Activated T-cell treated with anti-CD3 and anti-CD28 coated beads for 1 hour (primary cell): ENCODE measurements around the gene CDH11.

Source experiments
- DNase-seq: peaks from one replicate; pipeline ENCODE4 v3.0.0-alpha.2; 2020; ENCODE audit warnings: low read depth

Gene CDH11

GRCh38 chr16:65116818-65117430 is 4.9 kb downstream of the CDH11 start:
- no peak for DNase-seq

- no peak for DNase-seq
Measured at GRCh38 chr16:65116216-65116615, 5.6 kb downstream of the CDH11 start.

DNA sequence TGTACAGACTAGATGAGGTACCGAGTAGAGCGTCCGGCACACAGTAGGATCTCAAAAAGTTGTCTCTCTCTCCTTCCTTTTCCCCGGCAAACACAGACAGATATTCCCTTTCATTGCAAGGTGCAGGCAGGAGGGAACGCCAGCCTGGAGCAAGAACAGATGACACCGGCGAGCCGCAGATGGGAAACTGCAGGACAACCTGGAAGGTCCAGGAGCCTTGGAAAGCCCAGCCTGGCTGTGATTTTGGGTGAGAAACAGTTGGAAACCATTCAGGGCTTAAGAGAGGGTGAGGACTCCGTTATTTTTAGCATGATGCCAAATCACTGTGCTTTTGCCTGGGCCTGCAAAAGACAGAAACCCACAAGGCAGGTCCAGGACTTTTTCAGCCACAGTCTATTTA is 7.3 kb downstream of the CDH11 start:
- DNase-seq: no peak

DNA sequence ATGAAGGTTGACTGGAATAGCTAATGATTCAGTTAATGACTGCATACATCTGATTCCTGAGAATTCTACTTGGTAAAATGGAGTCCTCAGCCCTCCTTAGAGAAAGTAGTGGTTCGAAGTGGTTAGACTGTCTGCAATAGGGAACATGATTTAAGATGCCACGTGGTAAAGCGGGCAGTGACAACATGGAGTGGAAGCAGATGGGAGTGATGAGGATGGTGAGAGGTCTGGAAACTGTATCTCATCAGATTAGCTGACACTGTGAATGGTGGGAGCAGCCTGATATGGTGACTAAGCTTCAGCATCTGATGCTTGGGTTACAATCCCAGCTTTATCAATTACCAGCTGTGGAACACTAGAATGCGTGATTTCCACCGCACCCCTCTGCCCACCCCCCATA is 8.4 kb downstream of the CDH11 start:
- DNase-seq: no peak

GRCh38 chr16:65111306-65111705 is 10.6 kb downstream of the CDH11 start:
- no peak for DNase-seq

GRCh38 chr16:65106757-65107156 is 15.1 kb downstream of the CDH11 start:
- no peak for DNase-seq

DNA sequence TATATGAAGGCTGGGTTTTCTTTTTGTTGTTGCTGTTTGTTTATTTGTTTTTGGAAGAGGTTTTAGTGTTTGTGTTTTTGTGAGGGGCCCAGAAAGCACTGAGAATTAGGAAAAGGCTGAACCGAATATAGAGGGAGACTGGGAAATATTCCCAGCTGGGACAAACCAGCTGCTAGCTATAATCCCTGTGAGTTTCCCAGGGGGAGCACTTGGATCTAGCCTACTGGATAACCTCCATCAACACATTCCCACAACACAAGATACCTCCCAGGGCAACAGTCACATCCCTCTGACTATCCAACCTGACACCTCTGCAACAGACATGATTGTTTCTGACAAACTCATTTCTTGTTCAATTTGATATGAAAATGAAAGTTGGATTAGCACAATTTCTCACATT is 16.7 kb downstream of the CDH11 start:
- no peak for DNase-seq

DNA sequence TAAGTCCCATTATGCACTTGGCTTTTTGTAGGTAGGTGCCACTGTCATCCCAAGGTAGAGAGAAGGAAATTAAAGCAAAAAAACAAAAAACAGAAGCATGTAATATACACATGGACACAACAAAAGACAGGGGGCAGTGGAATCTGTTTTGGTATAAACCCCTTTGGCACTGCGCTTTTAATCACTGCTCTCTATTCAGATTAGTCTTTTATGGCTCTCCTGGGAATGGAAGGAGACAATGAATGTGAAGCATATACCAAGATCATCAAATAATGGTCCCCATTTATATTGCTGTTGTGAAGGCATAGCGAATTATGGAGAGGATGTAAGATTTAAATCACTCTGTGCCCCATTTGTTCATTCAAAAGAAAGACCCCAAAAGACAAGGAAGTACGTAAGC is 17.4 kb downstream of the CDH11 start:
- no peak for DNase-seq

- no peak for DNase-seq
Measured at GRCh38 chr16:65102326-65102725, 19.5 kb downstream of the CDH11 start.

DNA sequence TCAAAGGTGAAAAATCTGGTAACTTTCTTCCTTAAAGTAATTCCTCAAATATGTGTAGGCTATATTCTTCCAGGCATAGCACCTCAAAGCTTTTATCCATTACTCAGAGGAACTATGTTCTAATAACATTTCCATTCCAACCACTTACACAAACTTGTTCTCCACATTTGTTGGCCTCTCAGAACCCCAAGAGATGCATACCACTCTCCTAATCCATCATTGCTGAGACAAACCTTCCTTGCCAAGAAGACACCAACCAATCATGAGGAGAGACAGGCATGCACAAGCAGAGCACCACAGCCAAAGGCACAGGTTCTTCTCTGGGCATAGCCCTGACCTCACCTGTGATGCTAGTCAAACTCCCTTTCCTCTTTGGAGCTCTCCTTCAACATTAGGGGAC is 20.9 kb downstream of the CDH11 start:
- no peak for DNase-seq

GRCh38 chr16:65099607-65100006 is 22.3 kb downstream of the CDH11 start:
- no peak for DNase-seq

GRCh38 chr16:65098916-65099315 is 22.9 kb downstream of the CDH11 start:
- no peak for DNase-seq

DNA sequence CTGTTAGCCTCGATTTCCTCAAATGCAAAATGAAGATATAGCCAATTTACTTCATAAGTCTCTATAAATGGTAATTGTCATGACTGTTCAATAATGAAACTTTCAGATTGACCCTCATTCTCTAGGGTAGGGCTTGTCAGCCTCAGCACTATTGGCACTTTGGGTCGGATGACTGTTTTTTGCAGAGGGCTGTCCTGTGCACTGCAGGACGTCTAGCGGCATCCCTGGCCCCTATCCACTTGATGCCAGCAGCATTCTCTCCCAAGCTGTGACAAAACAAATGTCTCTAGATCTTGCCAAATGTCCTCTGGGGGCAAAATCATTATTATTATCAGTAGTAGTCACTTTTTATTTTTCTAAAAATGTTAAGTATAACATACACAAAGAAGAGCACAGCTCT is 24.6 kb downstream of the CDH11 start:
- no peak for DNase-seq

GRCh38 chr16:65095906-65096305 is 26.0 kb downstream of the CDH11 start:
- no peak for DNase-seq

DNA sequence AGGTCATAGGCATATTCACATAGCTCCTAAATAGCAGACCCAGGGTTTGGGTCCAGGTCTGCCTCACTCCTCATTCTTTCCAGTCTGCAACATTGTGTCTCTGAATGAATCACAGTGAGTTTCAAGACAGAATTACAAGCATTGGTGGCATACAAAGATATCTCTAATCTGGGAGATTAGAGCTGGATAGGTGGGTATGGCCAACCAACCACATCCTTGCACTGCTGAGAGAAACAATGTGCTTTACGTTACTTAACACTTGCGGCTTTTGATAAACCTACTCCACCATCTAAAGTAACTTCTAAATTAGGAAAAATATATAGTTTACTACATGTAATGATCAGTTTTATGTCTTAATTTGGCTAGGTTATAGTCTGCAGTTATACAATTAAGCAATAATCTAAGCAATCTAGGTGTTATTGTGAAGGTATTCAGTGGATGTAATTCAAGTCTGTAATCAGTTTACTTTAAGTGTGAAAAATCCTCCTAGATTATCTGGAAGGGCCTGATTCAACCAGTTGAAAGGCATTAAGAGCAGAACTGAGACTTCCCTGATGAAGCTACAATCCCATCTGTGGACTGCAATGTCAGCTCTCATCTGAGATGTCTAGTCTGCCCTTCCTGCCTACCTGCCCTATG is 26.7 kb downstream of the CDH11 start:
- no peak for DNase-seq

DNA sequence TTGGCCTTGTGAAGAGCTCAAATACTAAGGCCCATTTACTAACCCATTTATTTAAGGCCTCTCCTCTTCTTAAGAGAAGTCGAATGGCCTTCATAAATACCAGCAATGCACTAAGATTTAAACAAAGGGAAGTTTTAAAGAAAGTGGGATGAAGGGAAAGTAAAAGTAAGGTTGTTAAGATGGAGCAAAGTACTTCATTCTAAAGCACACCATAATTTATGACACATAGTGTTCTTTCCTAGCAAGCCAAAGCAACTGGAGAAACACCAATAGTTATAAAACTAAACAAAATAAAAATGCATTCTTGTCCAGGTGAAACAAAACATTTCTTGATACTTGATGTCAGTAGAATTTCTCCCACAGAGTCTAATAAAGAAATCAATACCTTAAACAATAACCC is 27.9 kb downstream of the CDH11 start:
- DNase-seq: no peak

DNA sequence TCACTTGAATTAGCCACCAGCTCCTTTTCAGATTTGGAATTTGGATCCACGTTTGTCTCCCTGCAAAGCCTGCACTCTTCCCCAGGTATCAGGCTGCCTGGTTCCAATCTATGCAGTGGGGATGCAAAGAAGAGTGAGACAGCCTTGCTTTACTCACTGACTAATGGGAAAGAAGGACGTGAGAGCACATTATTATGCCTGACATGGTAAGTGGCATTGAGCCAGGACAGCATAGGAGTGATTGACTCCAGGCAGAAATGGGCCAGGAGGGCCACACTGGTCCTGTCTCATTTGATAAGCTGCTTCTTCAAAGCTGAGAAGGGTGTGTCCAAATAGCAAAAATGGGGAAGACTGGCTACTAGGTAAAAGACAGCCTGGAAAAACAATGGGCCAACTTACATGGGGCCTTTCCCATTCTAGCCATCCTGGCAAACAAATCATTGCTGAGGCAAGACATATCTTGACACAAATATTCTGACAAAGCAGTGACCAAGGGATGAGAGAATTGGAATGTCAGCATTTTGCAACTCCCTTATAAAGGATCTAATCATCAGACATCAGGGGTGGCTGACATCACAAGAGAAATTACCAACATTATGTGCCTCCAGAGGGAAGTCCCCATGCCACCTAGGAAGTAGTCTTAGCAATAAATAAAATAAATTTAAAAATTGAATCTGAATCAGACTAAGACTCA is 38.6 kb downstream of the CDH11 start:
- DNase-seq: no peak

DNA sequence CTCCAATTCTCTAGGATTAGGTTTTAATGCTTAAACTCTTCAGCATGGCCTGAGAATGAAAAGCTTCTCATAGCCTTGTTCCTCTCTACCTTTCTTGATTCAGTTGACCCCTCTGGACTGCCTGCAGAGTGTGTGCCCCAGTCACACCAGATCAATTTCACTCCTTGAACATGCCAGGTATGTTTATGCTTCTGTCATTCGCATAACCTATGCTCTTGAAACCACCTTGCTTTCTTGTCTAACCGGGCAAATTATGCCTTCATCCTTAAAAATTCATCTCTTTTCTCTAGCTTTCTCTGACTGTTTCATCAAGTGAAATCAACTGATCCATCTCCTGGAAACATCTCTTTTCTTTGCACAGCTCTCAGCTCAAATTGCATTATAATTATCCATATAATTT is 42.3 kb downstream of the CDH11 start:
- no peak for DNase-seq

- DNase-seq: no peak
Measured at GRCh38 chr16:65077181-65077580, 44.7 kb downstream of the CDH11 start.

DNA sequence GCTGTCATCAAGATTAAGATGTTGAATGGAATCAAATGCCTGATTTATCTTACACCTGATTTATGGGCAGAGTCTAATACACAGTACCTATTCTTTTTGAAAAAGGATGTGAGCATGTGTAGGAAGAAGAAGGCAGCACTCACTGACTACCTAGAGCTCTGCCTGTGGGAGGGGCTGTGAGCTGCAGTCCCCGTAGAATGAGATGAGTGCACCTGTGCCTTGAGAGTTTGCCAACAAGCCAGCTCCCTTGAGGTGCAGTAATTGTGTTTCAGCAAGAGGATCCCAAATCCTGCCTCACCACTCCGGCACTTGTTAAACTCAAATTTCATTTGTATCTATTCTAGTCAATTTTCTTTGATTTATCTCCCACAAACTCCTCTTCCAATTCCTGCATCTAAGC is 46.0 kb downstream of the CDH11 start:
- no peak for DNase-seq

- no peak for DNase-seq
Measured at GRCh38 chr16:65071433-65072311, 50.2 kb downstream of the CDH11 start.

DNA sequence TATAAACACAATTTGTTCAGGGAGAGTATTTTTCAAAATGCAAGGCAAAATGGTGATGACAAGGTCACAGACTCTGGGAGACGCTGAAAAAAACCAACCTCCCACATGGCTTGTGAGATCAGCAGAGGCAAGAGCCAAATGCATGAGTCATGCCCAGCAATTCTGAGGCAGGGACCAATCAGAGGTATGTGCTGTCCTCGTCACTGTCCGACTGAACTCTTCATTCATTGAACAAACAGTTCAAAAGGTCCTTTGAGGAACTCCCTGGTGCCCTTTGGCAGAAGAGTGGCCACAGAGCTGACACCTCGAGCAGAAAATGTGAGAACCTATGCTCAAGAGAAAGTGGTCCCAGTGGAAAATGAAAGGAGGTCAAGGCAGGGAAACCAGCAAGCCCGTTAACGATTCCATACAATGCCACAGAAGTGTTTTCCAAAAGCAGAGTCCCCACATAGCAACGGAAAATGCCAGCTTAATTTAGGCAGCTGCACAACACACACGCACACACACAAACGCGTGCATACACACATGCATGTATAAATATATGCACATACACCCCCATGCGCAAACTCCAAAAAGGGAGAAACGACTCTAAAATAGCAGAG is 50.9 kb downstream of the CDH11 start:
- no peak for DNase-seq
